ENCODE measurements around the gene NT5DC1.

The NT5DC1 gene

GRCh38 chr6:116298273-116298672 lies 197.6 kb downstream of the NT5DC1 start:
- no peaks in the 10 kb centered on the region for H3K27me3 ChIP-seq (replicated peaks; ENCODE audit: insufficient read depth, low read length)
- H3K4me3 ChIP-seq (ENCODE audit: low read length): no peak overlapping the region
- no peaks in the 10 kb centered on the region for H3K79me2 ChIP-seq (ENCODE audit: low read length)
- H3K9ac ChIP-seq (ENCODE audit: low read length): no peak overlapping the region
- DNase-seq: no peak
- TF ChIP-seq EZH2 (optimal IDR thresholded peaks at IDR 0.05; ENCODE audit: low read depth, low read length) (no peak), CTCF (IDR thresholded peaks at IDR 0.05; ENCODE audit: low read length) (no peak), EZH2phosphoT487 (IDR thresholded peaks at IDR 0.05; ENCODE audit: low read length) (no peak)
- no peak overlapping the region for H3K27ac ChIP-seq (ENCODE audit: low read length)
- H3K9me2 ChIP-seq (replicated peaks; ENCODE audit: insufficient read depth, low read length): no peaks in the 10 kb centered on the region
- no peaks in the 10 kb centered on the region for H3K9me3 ChIP-seq (replicated peaks; ENCODE audit: insufficient read depth, low read length)
- H3K4me1 ChIP-seq (ENCODE audit: low read length): no peaks in the 10 kb centered on the region
- no peaks in the 10 kb centered on the region for H3F3A ChIP-seq (ENCODE audit: insufficient read depth, low read length)
- H4K20me1 ChIP-seq (ENCODE audit: insufficient read depth, low read length): no peaks in the 10 kb centered on the region
- no peak overlapping the region for H3K4me2 ChIP-seq (ENCODE audit: low read depth, low read length)
- H3K36me3 ChIP-seq (replicated peaks; ENCODE audit: insufficient read depth, low read length): no peaks in the 10 kb centered on the region
- H2AFZ ChIP-seq (ENCODE audit: low read length): no peak overlapping the region

- Histone ChIP-seq H3K27me3 (replicated peaks; ENCODE audit: insufficient read depth, low read length) (no peaks in the 10 kb centered on the region), H3K4me2 (ENCODE audit: low read depth, low read length) (no peak overlapping the region), H3K79me2 (ENCODE audit: low read length) (no peaks in the 10 kb centered on the region), H3K4me1 (ENCODE audit: low read length) (no peaks in the 10 kb centered on the region), H2AFZ (ENCODE audit: low read length) (no peak overlapping the region), H3F3A (ENCODE audit: insufficient read depth, low read length) (no peaks in the 10 kb centered on the region), H3K4me3 (ENCODE audit: low read length) (no peak overlapping the region), H3K9me3 (replicated peaks; ENCODE audit: insufficient read depth, low read length) (no peaks in the 10 kb centered on the region), H3K9ac (ENCODE audit: low read length) (no peak overlapping the region), H3K36me3 (replicated peaks; ENCODE audit: insufficient read depth, low read length) (no peaks in the 10 kb centered on the region), H4K20me1 (ENCODE audit: insufficient read depth, low read length) (no peaks in the 10 kb centered on the region), H3K27ac (ENCODE audit: low read length) (no peak overlapping the region), H3K9me2 (replicated peaks; ENCODE audit: insufficient read depth, low read length) (no peaks in the 10 kb centered on the region)
- TF ChIP-seq CTCF (IDR thresholded peaks at IDR 0.05; ENCODE audit: low read length): no peak
- TF ChIP-seq EZH2 (optimal IDR thresholded peaks at IDR 0.05; ENCODE audit: low read depth, low read length): no peak
- no peak for TF ChIP-seq EZH2phosphoT487 (IDR thresholded peaks at IDR 0.05; ENCODE audit: low read length)
- no peak for DNase-seq
Measured at GRCh38 chr6:116298973-116299372, 198.3 kb downstream of the NT5DC1 start.
